ENCODE results near the gene SRMS.

DNA sequence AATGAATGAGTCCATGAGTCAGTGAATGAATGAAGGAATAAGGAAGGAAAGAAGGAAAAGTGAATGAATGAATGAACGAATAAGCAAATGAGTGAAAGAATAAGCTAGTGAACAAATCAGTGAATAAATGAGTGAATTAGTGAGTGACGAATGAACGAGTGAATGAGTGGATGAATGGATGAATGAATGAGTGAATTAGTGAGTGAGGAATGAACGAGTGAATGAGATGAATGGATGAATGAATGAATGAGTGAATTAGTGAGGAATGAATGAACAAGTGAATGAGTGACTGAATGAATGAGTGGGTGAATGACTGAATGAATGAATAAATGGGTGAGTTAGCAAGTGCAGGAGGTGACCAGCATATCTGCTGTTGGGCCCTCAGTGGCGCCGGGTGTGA, 3.8 kb downstream of the SRMS start:
- TF ChIP-seq, protein P1, sequence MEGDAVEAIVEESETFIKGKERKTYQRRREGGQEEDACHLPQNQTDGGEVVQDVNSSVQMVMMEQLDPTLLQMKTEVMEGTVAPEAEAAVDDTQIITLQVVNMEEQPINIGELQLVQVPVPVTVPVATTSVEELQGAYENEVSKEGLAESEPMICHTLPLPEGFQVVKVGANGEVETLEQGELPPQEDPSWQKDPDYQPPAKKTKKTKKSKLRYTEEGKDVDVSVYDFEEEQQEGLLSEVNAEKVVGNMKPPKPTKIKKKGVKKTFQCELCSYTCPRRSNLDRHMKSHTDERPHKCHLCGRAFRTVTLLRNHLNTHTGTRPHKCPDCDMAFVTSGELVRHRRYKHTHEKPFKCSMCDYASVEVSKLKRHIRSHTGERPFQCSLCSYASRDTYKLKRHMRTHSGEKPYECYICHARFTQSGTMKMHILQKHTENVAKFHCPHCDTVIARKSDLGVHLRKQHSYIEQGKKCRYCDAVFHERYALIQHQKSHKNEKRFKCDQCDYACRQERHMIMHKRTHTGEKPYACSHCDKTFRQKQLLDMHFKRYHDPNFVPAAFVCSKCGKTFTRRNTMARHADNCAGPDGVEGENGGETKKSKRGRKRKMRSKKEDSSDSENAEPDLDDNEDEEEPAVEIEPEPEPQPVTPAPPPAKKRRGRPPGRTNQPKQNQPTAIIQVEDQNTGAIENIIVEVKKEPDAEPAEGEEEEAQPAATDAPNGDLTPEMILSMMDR (IDR thresholded peaks at IDR 0.05), result no peak
- no peak for TF ChIP-seq EZH2 (IDR thresholded peaks at IDR 0.05; ENCODE audit: borderline replicate concordance, insufficient read depth, low read depth, low read length, poor library complexity, severe bottlenecking)
